Activated T-cell treated with anti-CD3 and anti-CD28 coated beads, Interleukin-2, amount 50 U/mL, for 4 hours (primary cell): ENCODE measurements around the gene UNC13D. TPM values are rescaled to one million over a fixed set of nuclear protein-coding genes. Genes with fewer than 3 reads are reported as not detected.
A peak's percentile ranks its signal among the peaks of the same experiment; 100 is the strongest.

Experiments
- ATAC-seq, 2 donors: fragments of 200-7000 bp; cut with Tn5 transposase; one replicate each; pipeline ENCODE4 v1.10.0; 2021
- DNase-seq: peaks from one replicate; pipeline ENCODE4 v3.0.0-alpha.2; 2020
- H3K27me3 Mint-ChIP-seq: one replicate; pipeline ENCODE4 v1.8.0; 2021; ENCODE audit warnings: low read depth, mixed read lengths
- H3K36me3 Mint-ChIP-seq: one replicate; pipeline ENCODE4 v1.8.0; 2022; ENCODE audit warnings: mixed read lengths; ENCODE audit not compliant: insufficient read depth
- H3K4me1 Mint-ChIP-seq: one replicate; pipeline ENCODE4 v1.8.0; 2021; ENCODE audit warnings: low read depth, mixed read lengths
- H3K4me3 Mint-ChIP-seq: one replicate; pipeline ENCODE4 v1.8.0; 2021; ENCODE audit warnings: mild to moderate bottlenecking, moderate library complexity, mixed read lengths
- H3K9me3 Mint-ChIP-seq: one replicate; pipeline ENCODE4 v1.8.0; 2021; ENCODE audit warnings: mixed read lengths
- total RNA-seq, 3 donors: library from RNA; stranded (reverse); gene quantifications; one replicate each; pipeline ENCODE4 v1.2.1, GENCODE V29; 2021

The UNC13D gene
- total RNA-seq, 3 donors from 2014 or later, result 122 to 146 (median 124) TPM

- H3K4me3 Mint-ChIP-seq, result no peak overlapping the region
- ATAC-seq, result no peak
- H3K9me3 Mint-ChIP-seq, result no peaks in the 10 kb centered on the region
- peaks cover 11% of the 10 kb centered on the region for H3K4me1 Mint-ChIP-seq
- no peak for DNase-seq
- H3K36me3 Mint-ChIP-seq, result no peaks in the 10 kb centered on the region
- no peaks in the 10 kb centered on the region for H3K27me3 Mint-ChIP-seq
These were observed 17.5 kb downstream of the UNC13D start for GRCh38 chr17:75826561-75827307.

DNA sequence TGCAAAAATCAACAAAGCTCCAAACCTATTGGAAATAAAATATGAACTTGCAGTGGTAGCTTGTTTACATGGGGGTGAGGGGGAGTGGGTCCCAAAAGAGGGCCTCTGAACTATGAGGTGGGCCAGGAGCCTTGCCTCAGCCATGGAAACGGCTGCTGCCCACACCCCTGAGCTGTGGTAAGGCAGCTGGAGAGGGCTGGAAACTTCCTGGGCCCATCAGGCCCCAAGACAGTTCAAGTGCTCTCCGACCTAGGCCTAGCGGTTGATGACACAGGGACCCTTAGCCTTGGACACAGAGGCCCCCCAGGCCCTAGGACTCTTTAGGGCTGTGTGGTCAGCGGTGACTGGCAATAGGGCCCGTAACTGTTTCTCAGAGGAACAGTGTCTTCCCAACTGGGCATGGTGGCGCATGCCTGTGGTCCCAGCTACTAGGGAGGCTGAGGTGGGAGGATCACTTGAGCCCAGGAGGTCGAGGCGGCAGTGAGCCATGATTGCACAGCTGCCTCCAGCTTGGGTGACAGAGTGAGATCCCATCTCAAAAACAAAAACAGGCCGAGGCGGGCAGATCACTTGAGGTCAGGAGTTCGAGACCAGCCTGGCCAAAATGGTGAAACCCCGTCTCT, 18.3 kb downstream of the UNC13D start:
- no peaks in the 10 kb centered on the region for H3K27me3 Mint-ChIP-seq
- H3K4me3 Mint-ChIP-seq, result no peak overlapping the region
- H3K36me3 Mint-ChIP-seq, result peaks cover 2% of the 10 kb centered on the region
- peaks cover 16% of the 10 kb centered on the region for H3K4me1 Mint-ChIP-seq
- H3K9me3 Mint-ChIP-seq, result no peaks in the 10 kb centered on the region
- DNase-seq (no peak), ATAC-seq (no peak)

- DNase-seq, result no peak
- Mint-ChIP-seq H3K9me3 (no peaks in the 10 kb centered on the region), H3K4me3 (no peak overlapping the region), H3K27me3 (no peaks in the 10 kb centered on the region), H3K36me3 (peaks cover 3% of the 10 kb centered on the region), H3K4me1 (peaks cover 17% of the 10 kb centered on the region)
- ATAC-seq, result no peak
These were observed 19.1 kb downstream of the UNC13D start for GRCh38 chr17:75825149-75825552.

DNA sequence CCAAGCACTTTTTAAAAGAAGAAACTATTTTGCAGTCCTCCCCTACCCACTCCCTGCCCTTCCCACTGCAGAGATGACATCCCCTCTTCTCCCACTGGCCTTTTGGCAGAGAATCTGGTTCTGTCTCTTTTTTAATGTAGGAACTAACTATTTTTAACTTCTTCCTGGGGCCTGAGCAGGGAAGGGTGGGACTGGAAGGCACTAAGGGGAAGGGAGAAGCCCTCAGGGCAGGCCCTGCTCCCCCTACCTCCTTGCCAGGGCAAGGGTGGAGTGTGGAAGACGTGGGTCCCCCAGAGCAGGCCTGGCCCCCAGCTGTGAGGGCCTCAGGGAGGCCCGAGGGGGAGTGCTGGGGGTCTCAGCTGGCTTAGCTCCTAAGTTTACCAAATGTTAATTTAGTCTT, 19.5 kb downstream of the UNC13D start:
- Mint-ChIP-seq H3K4me1 (peaks cover 17% of the 10 kb centered on the region), H3K27me3 (no peaks in the 10 kb centered on the region), H3K9me3 (no peaks in the 10 kb centered on the region), H3K4me3 (no peak overlapping the region), H3K36me3 (peaks cover 6% of the 10 kb centered on the region)
- ATAC-seq (no peak), DNase-seq (no peak)

- peaks cover 9% of the 10 kb centered on the region for H3K36me3 Mint-ChIP-seq
- no peak overlapping the region for H3K4me3 Mint-ChIP-seq
- ATAC-seq, result no peak
- H3K9me3 Mint-ChIP-seq, result no peaks in the 10 kb centered on the region
- H3K4me1 Mint-ChIP-seq, result peaks cover 19% of the 10 kb centered on the region
- H3K27me3 Mint-ChIP-seq, result no peaks in the 10 kb centered on the region
- DNase-seq, result no peak
These were observed 20.1 kb downstream of the UNC13D start for GRCh38 chr17:75824050-75824552.

DNA sequence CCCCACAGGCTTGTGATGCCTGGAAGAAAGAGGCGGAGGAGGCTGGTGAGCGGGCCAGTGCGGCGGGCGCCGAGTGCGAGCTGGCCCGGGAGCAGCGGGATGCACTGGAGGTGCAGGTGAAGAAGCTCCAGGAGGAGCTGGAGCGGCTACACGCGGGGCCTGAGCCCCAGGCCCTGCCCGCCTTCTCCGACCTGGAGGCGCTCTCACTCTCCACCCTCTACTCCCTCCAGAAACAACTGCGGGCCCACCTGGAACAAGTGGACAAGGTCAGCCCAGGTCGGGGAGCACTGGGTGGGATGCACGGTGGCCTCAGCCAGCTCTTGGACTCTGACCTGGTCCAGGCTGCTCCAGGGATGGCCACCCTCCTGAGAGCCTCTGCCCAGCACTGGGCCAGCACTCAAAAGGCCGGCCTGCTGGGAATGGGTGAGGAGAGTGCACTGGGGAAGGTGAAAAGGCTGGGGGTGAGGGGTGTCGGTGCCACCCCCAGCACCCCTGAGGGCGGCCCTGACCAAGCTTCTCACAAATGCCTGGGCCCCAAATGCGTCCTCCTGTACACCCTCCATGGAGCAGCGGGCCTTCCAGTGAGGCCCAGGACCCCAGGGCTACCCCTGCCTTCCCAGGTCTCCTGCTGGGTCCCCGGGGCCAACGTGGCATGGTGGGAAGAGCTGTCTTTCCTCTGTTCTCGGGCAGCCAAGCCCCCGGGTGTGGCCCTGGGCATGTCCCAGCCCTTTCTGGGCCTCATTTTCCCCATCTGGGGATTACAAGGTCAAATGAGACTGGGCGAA, 20.8 kb downstream of the UNC13D start:
- Mint-ChIP-seq H3K4me1 (peaks cover 19% of the 10 kb centered on the region), H3K9me3 (no peaks in the 10 kb centered on the region), H3K4me3 (no peak overlapping the region), H3K36me3 (peaks cover 11% of the 10 kb centered on the region), H3K27me3 (no peaks in the 10 kb centered on the region)
- DNase-seq, result no peak
- no peak for ATAC-seq

- no peak for ATAC-seq
- Mint-ChIP-seq H3K4me1 (peaks cover 17% of the 10 kb centered on the region), H3K9me3 (no peaks in the 10 kb centered on the region), H3K27me3 (no peaks in the 10 kb centered on the region), H3K36me3 (peaks cover 12% of the 10 kb centered on the region), H3K4me3 (no peak overlapping the region)
- no peak for DNase-seq
These were observed 21.4 kb downstream of the UNC13D start for GRCh38 chr17:75822800-75823166.

DNA sequence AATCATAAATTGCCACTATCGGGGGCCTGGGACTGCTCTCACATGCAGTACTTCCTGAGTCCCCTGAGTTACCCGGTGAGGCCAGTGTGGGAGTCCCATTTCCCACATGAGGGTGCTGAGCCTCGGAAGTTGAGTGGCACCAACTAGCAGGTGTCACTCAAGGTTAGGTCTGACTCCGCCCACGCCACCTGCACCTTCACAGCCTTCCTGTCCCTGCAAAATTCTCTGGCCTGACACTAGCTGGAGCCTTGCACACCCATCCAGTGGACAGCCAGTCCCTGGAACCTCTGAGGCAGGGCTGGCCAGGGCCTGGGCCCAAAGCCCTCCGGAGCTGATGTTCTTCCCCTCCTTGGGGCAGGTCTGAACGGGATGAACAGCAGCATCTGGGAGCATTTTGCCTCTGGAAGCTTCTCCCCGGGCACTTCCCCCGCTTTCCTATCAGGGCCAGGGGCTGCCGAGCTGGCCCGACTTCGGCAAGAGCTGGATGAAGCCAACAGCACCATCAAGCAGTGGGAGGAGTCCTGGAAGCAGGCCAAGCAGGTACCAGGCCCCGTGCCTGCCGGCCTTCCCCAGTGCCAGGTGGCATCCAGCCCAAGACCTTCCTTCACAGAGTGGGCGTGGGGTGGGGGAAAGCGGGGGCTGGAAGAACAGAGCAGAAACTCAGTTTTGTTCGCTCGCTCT, 21.9 kb downstream of the UNC13D start:
- Mint-ChIP-seq H3K4me3 (no peak overlapping the region), H3K36me3 (peaks cover 12% of the 10 kb centered on the region), H3K9me3 (no peaks in the 10 kb centered on the region), H3K4me1 (peaks cover 17% of the 10 kb centered on the region), H3K27me3 (no peaks in the 10 kb centered on the region)
- ATAC-seq (peak; percentile 50 to 56), DNase-seq (peak; percentile 27)

DNA sequence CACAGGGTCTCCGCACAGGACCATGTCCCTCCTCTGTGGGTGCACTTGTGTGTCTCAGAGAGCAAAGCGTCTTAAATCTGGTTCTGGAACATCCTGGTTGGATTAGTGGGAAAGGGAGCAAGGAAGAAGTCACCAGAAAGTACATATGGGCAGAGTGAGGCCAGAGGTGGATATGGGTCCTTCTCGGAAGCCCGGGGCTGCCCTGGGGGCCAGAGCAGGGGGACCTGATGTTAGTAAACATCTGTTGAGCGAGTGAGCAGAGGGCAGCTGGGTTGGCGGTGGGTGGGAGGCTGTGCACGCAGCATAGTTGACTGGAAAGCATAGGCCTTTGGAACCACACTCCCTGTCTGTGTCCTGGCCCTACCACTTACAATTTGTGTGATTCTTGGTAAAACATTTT, 22.7 kb downstream of the UNC13D start:
- ATAC-seq, result no peak
- Mint-ChIP-seq H3K4me3 (no peak overlapping the region), H3K27me3 (no peaks in the 10 kb centered on the region), H3K9me3 (no peaks in the 10 kb centered on the region), H3K4me1 (peaks cover 17% of the 10 kb centered on the region), H3K36me3 (peaks cover 14% of the 10 kb centered on the region)
- no peak for DNase-seq

- Mint-ChIP-seq H3K27me3 (no peaks in the 10 kb centered on the region), H3K4me3 (no peak overlapping the region), H3K36me3 (peaks cover 14% of the 10 kb centered on the region), H3K9me3 (no peaks in the 10 kb centered on the region), H3K4me1 (peaks cover 17% of the 10 kb centered on the region)
- ATAC-seq (no peak), DNase-seq (no peak)
These were observed 23.8 kb downstream of the UNC13D start for GRCh38 chr17:75820094-75821080.

GRCh38 chr17:75819678-75820077, 24.5 kb downstream of the UNC13D start:
- H3K9me3 Mint-ChIP-seq, result no peaks in the 10 kb centered on the region

GRCh38 chr17:75819116-75819515, 25.1 kb downstream of the UNC13D start:
- Mint-ChIP-seq H3K9me3 (no peaks in the 10 kb centered on the region), H3K4me3 (no peak overlapping the region), H3K36me3 (peaks cover 14% of the 10 kb centered on the region), H3K27me3 (no peaks in the 10 kb centered on the region), H3K4me1 (peaks cover 17% of the 10 kb centered on the region)
- DNase-seq (no peak), ATAC-seq (no peak)

More at GRCh38 chr17:75819678-75820077, 24.5 kb downstream of the UNC13D start:
- H3K36me3 Mint-ChIP-seq, result peaks cover 14% of the 10 kb centered on the region
- ATAC-seq (no peak), DNase-seq (no peak)
- H3K4me3 Mint-ChIP-seq, result no peak overlapping the region
- H3K27me3 Mint-ChIP-seq, result no peaks in the 10 kb centered on the region
- H3K4me1 Mint-ChIP-seq, result peaks cover 17% of the 10 kb centered on the region

GRCh38 chr17:75818326-75818885, 25.8 kb downstream of the UNC13D start:
- ATAC-seq, result no peak
- H3K4me1 Mint-ChIP-seq, result peaks cover 17% of the 10 kb centered on the region
- H3K9me3 Mint-ChIP-seq, result no peaks in the 10 kb centered on the region
- no peak overlapping the region for H3K4me3 Mint-ChIP-seq
- H3K27me3 Mint-ChIP-seq, result no peaks in the 10 kb centered on the region
- H3K36me3 Mint-ChIP-seq, result peaks cover 16% of the 10 kb centered on the region
- no peak for DNase-seq
